ENCODE results near the gene KLHL36.
"Not testable (repeated sequence)": the region's sequence is repeated elsewhere in the genome, so short reads cannot be mapped to it uniquely, and the experiment has no call there.

Gene KLHL36

GRCh38 chr16:84673561-84673960, 25.2 kb downstream of the KLHL36 start:
- FAIRE-seq, result no peak

GRCh38 chr16:84675423-84675822, 27.1 kb downstream of the KLHL36 start:
- FAIRE-seq, result no peak

- FAIRE-seq, result no peak
These were observed 27.6 kb downstream of the KLHL36 start for GRCh38 chr16:84675884-84676283.

GRCh38 chr16:84677017-84677803, 28.9 kb downstream of the KLHL36 start:
- FAIRE-seq, result no peak

- FAIRE-seq, result no peak
These were observed 29.5 kb downstream of the KLHL36 start for GRCh38 chr16:84677849-84678248.

- FAIRE-seq, result no peak
These were observed 30.2 kb downstream of the KLHL36 start for GRCh38 chr16:84678541-84678940.

- no peak for FAIRE-seq
These were observed 32.0 kb downstream of the KLHL36 start for GRCh38 chr16:84680165-84680842.

- FAIRE-seq, result no peak
These were observed 32.7 kb downstream of the KLHL36 start for GRCh38 chr16:84680843-84681629.

GRCh38 chr16:84683691-84684591, 35.6 kb downstream of the KLHL36 start:
- no peak for FAIRE-seq

GRCh38 chr16:84684592-84684965, 36.3 kb downstream of the KLHL36 start:
- no peak for FAIRE-seq

- no peak for FAIRE-seq
These were observed 36.9 kb downstream of the KLHL36 start for GRCh38 chr16:84685210-84685609.

GRCh38 chr16:84686707-84687298, 38.5 kb downstream of the KLHL36 start:
- no peak for FAIRE-seq

- no peak for FAIRE-seq
These were observed 39.4 kb downstream of the KLHL36 start for GRCh38 chr16:84687715-84688114.

GRCh38 chr16:84688163-84688562, 39.9 kb downstream of the KLHL36 start:
- FAIRE-seq, result not testable (repeated sequence)

- FAIRE-seq, result no peak
These were observed 40.8 kb downstream of the KLHL36 start for GRCh38 chr16:84689111-84689510.

- no peak for FAIRE-seq
These were observed 41.9 kb downstream of the KLHL36 start for GRCh38 chr16:84690088-84690819.

- FAIRE-seq, result no peak
These were observed 44.3 kb downstream of the KLHL36 start for GRCh38 chr16:84692451-84693214.

- not testable (repeated sequence) for FAIRE-seq
These were observed 45.6 kb downstream of the KLHL36 start for GRCh38 chr16:84693869-84694268.

GRCh38 chr16:84694980-84695379, 46.7 kb downstream of the KLHL36 start:
- no peak for FAIRE-seq

- no peak for FAIRE-seq
These were observed 50.9 kb downstream of the KLHL36 start for GRCh38 chr16:84699147-84699711.
